ENCODE results near the gene DLGAP1.

The DLGAP1 gene

GRCh38 chr18:3597409-3598357 lies 857.4 kb downstream of the DLGAP1 start:
- TF ChIP-seq TCF12 (IDR thresholded peaks at IDR 0.05; ENCODE audit: low read depth): no peak
- TF ChIP-seq CEBPB (IDR thresholded peaks at IDR 0.05): peak; percentile 16; the same call in 1 of the 2 replicates
- TF ChIP-seq NFIC (IDR thresholded peaks at IDR 0.05): no peak

- TF ChIP-seq CREB1 (IDR thresholded peaks at IDR 0.05; ENCODE audit: low read depth) (no peak), EGR1 (IDR thresholded peaks at IDR 0.05) (no peak), MAX (IDR thresholded peaks at IDR 0.05) (no peak), ZBTB7A (IDR thresholded peaks at IDR 0.05; ENCODE audit: low read depth) (no peak), TEAD4 (IDR thresholded peaks at IDR 0.05) (no peak), FOXM1 (IDR thresholded peaks at IDR 0.05; ENCODE audit: borderline replicate concordance, low read depth) (no peak), CEBPB (IDR thresholded peaks at IDR 0.05) (no peak), YY1 (IDR thresholded peaks at IDR 0.05; ENCODE audit: low read depth) (no peak)
These were observed 858.3 kb downstream of the DLGAP1 start for GRCh38 chr18:3596637-3597384.

DNA sequence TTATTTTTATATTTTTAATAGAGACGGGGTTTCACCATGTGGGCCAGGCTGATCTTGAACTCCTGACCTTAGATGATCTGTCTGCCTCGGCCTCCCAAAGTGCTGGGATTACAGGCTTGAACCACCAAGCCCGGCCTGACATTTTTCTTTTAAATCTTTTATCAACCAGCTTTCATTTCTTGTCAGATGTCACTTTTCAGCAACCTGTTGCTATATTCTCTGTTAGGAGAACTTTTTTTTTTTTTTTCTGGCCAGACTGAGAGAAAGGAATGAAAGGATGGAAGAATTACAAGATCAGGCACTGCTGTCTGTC lies 858.8 kb downstream of the DLGAP1 start:
- TF ChIP-seq REST (IDR thresholded peaks at IDR 0.05; ENCODE audit: low read depth): no peak
- no peak for TF ChIP-seq MAX (IDR thresholded peaks at IDR 0.05)
- no peak for TF ChIP-seq RAD21 (IDR thresholded peaks at IDR 0.05; ENCODE audit: low read depth)
- TF ChIP-seq YY1 (IDR thresholded peaks at IDR 0.05; ENCODE audit: low read depth): no peak
- TF ChIP-seq EGR1 (IDR thresholded peaks at IDR 0.05): no peak
- TF ChIP-seq ZBTB7A (IDR thresholded peaks at IDR 0.05; ENCODE audit: low read depth): no peak
- no peak for TF ChIP-seq TAF1 (IDR thresholded peaks at IDR 0.05; ENCODE audit: low read depth)

DNA sequence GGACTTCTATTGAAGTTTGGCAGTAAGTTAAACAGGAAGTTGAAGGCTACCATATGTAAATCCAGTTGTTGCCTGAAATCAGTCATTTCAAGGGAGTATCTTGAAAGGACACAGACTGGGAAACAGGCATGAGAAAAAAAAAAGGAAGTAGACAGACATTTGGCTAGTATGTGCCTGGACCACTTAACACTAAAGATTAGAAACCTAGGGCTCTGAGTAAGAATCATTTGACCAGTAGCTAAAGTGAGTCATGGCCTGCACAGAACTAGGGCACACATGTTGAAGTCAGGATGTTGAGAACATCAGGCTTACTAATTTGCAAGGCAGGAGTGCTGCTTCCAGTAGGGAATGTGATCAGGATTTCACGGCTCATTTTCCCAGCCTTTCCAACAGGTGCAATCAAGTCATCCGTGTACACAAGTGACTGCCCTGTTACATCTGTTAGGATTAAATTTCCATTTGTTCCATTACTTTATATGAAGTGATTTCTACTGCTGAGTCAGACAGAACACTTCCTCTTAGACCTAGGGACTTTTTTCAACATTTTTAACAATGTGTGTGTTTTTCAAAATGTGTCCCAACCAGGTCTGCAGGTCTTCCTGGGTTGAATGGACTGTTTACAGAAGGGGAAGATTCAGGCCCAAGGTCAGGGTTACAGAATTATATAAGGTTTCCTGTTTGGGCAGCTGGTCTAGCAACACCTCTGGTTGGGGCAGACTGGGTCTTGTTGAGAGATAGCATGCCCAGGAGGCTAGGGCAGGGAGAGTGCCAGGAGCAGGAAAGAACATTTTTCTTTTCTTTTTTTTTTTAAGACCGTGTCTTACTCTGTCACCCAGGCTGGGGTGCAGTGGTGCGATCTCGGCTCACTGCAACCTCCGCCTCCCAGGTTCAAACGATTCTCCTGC lies 859.5 kb downstream of the DLGAP1 start:
- no peak for TF ChIP-seq ZBTB7A (IDR thresholded peaks at IDR 0.05; ENCODE audit: low read depth)
- peak; percentile 80 for TF ChIP-seq TEAD4 (IDR thresholded peaks at IDR 0.05)
- TF ChIP-seq TAF1 (IDR thresholded peaks at IDR 0.05; ENCODE audit: low read depth): no peak
- peak; percentile 91 for TF ChIP-seq FOXM1 (IDR thresholded peaks at IDR 0.05; ENCODE audit: borderline replicate concordance, low read depth)
- no peak for TF ChIP-seq REST (IDR thresholded peaks at IDR 0.05; ENCODE audit: low read depth)
- no peak for TF ChIP-seq CREB1 (IDR thresholded peaks at IDR 0.05; ENCODE audit: low read depth)
- no peak; the same call in 1 of the 2 replicates for TF ChIP-seq CEBPB (IDR thresholded peaks at IDR 0.05)
- TF ChIP-seq EP300 (IDR thresholded peaks at IDR 0.05; ENCODE audit: borderline replicate concordance): peak; percentile 97
- peak; percentile 97 for TF ChIP-seq TCF12 (IDR thresholded peaks at IDR 0.05; ENCODE audit: low read depth)
- peak; percentile 54; the same call in 1 of the 2 replicates for TF ChIP-seq NFIC (IDR thresholded peaks at IDR 0.05)
- TF ChIP-seq RAD21 (IDR thresholded peaks at IDR 0.05; ENCODE audit: low read depth): 0 out of 2 replicates have a peak, but pooled peaks have one; percentile 0
- TF ChIP-seq, protein P1, sequence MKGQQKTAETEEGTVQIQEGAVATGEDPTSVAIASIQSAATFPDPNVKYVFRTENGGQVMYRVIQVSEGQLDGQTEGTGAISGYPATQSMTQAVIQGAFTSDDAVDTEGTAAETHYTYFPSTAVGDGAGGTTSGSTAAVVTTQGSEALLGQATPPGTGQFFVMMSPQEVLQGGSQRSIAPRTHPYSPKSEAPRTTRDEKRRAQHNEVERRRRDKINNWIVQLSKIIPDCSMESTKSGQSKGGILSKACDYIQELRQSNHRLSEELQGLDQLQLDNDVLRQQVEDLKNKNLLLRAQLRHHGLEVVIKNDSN (IDR thresholded peaks at IDR 0.05): 0 out of 2 replicates have a peak, but pooled peaks have one; percentile 9
- 0 out of 2 replicates have a peak, but pooled peaks have one; percentile 11 for TF ChIP-seq YY1 (IDR thresholded peaks at IDR 0.05; ENCODE audit: low read depth)
- no peak for TF ChIP-seq EGR1 (IDR thresholded peaks at IDR 0.05)
- peak; percentile 28; the same call in 1 of the 2 replicates for TF ChIP-seq MAX (IDR thresholded peaks at IDR 0.05)

Measured in Ishikawa (cell line).